Motor neuron (in vitro differentiated cells): Measurements from ENCODE around the gene TMCO4. TPM values are rescaled to one million over a fixed set of nuclear protein-coding genes. Genes with fewer than 3 reads are reported as not detected.

Experiments used
- ATAC-seq, 8 experiments: fragments of 200-7000 bp; cut with Tn5 transposase; replicated peaks in 6 of 8; 2 replicates each; pipeline ENCODE4 v1.8.0; 2021; ENCODE audit warnings: mild to moderate bottlenecking in 8 of 8, moderate library complexity in 8 of 8
- H3K27ac ChIP-seq, 2 donors: fragments of 250-450 bp; sonication (Bioruptor Pico); 2 replicates each; pipeline ENCODE4 v1.9.0; 2021; ENCODE audit warnings: antibody characterized with exemption in 2 of 2, mild to moderate bottlenecking in 2 of 2, moderate library complexity in 1 of 2
- H3K4me1 ChIP-seq, 2 donors: fragments of 250-450 bp; sonication (Bioruptor Pico); replicated peaks in 1 of 2; 2 replicates each; pipeline ENCODE4 v1.6.1; 2021; ENCODE audit warnings: antibody characterized with exemption in 2 of 2, mild to moderate bottlenecking in 2 of 2, moderate library complexity in 1 of 2
- H3K4me3 ChIP-seq, 5 donors: fragments of 250-450 bp; sonication (Bioruptor Pico); 2 replicates each; pipeline ENCODE4 v1.9.0; 2021; ENCODE audit warnings: antibody characterized with exemption in 5 of 5, mild to moderate bottlenecking in 5 of 5, moderate library complexity in 4 of 5
- WGBS, 10 experiments: fragments of 450-650 bp; shearing (Covaris generic); methylation state at CpG; one replicate each; pipeline ENCODE4 v1.0.0; 2022; 5-methylcytosine and 5-hydroxymethylcytosine counted together
- in situ Hi-C, 9 experiments: fragments of 400-800 bp; cut with MboI; loops; one replicate each; pipeline ENCODE4 v1.15.0; 2021; ENCODE audit warnings: low sequenced_read_pairs in 9 of 9, low pct_unique_long_range_greater_than_20kb in 2 of 9; ENCODE audit not compliant: unreplicated experiment in 9 of 9
- total RNA-seq, 8 experiments: library from RNA; unstranded; fragments of 300-600 nt; gene quantifications; 2 replicates each; pipeline versions ENCODE4 v1.2.3 to v1.2.4, GENCODE V29; 2022

Gene TMCO4
- total RNA-seq, 8 experiments from 2014 or later: 0.14 to 12.3 (median 0.69) TPM

DNA sequence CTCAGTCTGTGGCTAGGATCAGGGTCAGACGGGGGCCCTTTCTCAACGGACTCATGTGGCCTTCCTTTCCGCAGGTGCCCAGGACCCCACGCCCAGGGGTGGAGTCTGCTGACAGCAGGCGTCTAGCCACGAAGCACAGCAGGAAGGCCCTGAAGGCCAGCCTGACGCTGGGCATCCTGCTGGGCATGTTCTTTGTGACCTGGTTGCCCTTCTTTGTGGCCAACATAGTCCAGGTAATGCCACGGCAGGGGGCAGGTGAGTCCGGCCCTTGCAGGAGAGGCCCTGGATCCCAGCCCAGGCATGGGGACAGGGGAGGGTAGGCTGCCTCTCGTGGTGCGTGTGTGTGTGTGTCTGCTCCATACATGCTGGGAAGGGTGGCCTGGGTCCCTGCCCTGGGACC lies 121.2 kb downstream of the TMCO4 start:
- in situ Hi-C loops: no loop called here
- Histone ChIP-seq H3K4me1 (peaks cover 8 to 10% of the 10 kb centered on the region in 2 donors), H3K4me3 (no peak overlapping the region), H3K27ac (no peak overlapping the region)
- WGBS, 10 experiments: 40 to 100% (median 69%) methylated on average over 1 to 7 of the region's 11 CpGs; no CpG with 5 or more reads in 3 of the 10 experiments
- ATAC-seq: no peak

DNA sequence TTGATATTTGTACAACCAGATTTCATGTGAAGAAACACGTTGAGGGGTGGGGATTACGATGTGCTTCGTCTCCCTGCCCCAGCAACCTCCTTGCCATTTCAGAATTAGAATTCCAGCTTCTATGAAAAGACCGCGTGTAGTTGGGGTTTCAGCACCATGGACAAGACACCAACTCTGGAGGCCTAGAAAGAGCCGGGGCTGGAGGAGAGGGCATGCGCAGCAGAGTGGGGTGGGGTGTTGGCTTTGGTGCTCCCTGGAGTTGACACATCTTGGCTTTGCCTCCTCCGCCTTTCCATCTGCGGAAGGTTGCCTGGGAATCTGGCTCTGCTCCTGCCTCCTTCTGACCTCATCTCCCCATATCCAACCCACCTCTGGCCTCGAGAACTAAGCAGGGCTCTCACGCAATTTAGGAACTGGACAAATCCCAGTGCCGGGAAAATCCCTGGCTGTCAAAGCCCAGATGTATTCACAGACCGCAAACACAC lies 123.2 kb downstream of the TMCO4 start:
- in situ Hi-C loops: no loop called here
- Histone ChIP-seq H3K27ac (no peak overlapping the region), H3K4me1 (no peaks in the 10 kb centered on the region), H3K4me3 (no peak overlapping the region)
- WGBS, 10 experiments: 0 to 20% (median 13%) methylated on average over 7 to 11 of the region's 13 CpGs; no CpG with 5 or more reads in 4 of the 10 experiments
- peak in 7 of 8 experiments; percentile 22 to 97 (median 53) for ATAC-seq

DNA sequence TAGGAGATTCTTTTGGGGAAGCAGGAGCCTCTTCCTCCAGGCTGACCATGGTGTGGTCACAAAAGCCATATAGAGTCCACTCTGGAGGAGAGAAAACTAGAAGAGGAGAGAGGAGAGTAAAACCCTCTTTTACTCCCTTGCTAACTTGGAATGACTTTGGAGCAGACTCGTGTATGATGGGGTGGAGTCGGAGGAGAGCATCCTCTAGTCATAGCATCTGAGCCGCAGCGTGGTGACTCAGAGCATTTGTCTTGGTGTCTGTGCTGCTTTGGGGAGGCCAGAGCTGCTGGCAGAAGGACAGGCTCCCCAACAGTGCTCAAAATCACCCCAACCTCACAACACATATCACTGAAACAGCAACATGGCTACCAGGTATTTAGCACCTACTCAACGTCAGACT lies 123.9 kb downstream of the TMCO4 start:
- no peak for ATAC-seq
- no peaks in the 10 kb centered on the region for H3K4me1 ChIP-seq
- no peak overlapping the region for H3K27ac ChIP-seq
- 0 to 71% (median 59%) methylated on average over 1 to 5 of the region's 5 CpGs; no CpG with 5 or more reads in 3 of the 10 experiments for WGBS, 10 experiments
- in situ Hi-C loops: no loop called here
- no peak overlapping the region for H3K4me3 ChIP-seq

DNA sequence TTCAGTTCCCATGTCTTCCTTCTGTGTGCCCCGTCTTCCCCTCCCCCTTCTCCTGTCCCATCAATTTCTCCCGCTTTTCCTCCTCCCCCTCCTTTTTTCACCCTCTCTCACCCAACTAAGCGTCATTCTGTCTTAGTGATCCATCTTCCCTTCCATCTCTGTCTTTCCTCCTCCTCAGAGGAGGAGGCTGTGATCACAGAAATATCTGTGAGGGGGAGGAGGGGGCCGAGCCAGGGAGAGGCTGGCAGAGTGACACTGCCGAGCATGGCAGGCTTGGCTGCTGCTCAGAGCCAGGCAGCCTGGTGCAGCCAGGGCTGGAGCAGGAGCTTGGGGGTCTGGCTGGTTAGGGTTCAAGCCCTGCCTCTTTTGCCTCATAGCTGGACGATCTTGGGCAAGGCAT lies 127.5 kb downstream of the TMCO4 start:
- ATAC-seq: no peak
- in situ Hi-C loops: loop anchor here in 3 of 9 experiments (25.0 kb wide), 4 partner anchors 285 to 785 kb away; partner anchors contain the start of gene ALDH4A1 (in 1 of the 3)
- H3K4me1 ChIP-seq: no peaks in the 10 kb centered on the region
- WGBS, 10 experiments: 0 to 38% (median 17%) methylated on average over 1 to 4 of the region's 6 CpGs; no CpG with 5 or more reads in 5 of the 10 experiments
- H3K4me3 ChIP-seq: no peak overlapping the region
- no peak overlapping the region for H3K27ac ChIP-seq

DNA sequence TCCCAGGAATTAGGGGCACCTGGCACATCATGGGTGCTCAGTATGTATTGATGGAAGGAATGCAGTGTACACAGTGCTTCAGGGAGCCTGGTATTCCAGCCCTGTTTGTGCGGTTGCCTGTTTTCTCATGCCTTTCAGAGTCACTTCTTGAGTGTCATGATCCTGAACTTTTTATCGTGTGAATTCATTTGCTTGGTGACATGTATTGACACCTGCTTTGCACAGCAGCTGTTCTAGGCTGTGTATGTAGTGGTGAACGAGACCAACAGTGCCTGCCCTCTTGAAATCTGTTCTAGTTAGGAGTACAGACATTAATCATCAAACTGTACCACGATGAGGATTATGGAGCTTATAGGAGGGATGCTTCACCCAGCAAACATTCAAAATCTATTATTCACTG lies 128.9 kb downstream of the TMCO4 start:
- in situ Hi-C loops: loop anchor here in 3 of 9 experiments (25.0 kb wide), 4 partner anchors 283 to 783 kb away; partner anchors contain the start of gene ALDH4A1 (in 1 of the 3)
- Histone ChIP-seq H3K4me1 (no peaks in the 10 kb centered on the region), H3K27ac (no peak overlapping the region), H3K4me3 (no peak overlapping the region)
- 0 to 67% (median 39%) methylated on average over 1 to 4 of the region's 4 CpGs; no CpG with 5 or more reads in 2 of the 10 experiments for whole genome bisulfite sequencing, 10 experiments
- ATAC-seq: no peak

DNA sequence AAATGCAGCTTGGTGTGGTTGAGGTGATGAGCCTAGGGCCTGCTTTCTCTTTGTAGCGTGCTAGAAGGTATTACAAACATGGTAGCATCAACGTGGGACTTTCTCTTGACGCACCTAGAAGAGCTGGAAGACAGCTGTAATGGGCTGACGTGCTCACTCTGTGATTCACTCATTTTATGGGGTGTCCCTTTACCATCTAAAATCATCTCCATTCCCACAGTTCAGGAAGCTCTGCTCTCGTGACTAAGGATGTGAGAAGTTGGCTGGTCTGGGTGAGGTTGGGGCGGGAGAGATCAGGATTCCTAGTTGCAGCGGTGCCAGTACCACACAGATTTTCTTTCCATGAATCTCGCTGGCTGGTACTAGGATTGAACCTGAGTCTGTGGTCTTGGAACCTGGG lies 130.8 kb downstream of the TMCO4 start:
- no peaks in the 10 kb centered on the region for H3K4me1 ChIP-seq
- ATAC-seq: no peak
- WGBS, 10 experiments: 38 to 86% (median 72%) methylated on average over 1 to 6 of the region's 8 CpGs; no CpG with 5 or more reads in 1 of the 10 experiments
- no peak overlapping the region for H3K27ac ChIP-seq
- H3K4me3 ChIP-seq: no peak overlapping the region
- in situ Hi-C loops: loop anchor here in 3 of 9 experiments (25.0 kb wide), 4 partner anchors 282 to 782 kb away; partner anchors contain the start of gene ALDH4A1 (in 1 of the 3)

DNA sequence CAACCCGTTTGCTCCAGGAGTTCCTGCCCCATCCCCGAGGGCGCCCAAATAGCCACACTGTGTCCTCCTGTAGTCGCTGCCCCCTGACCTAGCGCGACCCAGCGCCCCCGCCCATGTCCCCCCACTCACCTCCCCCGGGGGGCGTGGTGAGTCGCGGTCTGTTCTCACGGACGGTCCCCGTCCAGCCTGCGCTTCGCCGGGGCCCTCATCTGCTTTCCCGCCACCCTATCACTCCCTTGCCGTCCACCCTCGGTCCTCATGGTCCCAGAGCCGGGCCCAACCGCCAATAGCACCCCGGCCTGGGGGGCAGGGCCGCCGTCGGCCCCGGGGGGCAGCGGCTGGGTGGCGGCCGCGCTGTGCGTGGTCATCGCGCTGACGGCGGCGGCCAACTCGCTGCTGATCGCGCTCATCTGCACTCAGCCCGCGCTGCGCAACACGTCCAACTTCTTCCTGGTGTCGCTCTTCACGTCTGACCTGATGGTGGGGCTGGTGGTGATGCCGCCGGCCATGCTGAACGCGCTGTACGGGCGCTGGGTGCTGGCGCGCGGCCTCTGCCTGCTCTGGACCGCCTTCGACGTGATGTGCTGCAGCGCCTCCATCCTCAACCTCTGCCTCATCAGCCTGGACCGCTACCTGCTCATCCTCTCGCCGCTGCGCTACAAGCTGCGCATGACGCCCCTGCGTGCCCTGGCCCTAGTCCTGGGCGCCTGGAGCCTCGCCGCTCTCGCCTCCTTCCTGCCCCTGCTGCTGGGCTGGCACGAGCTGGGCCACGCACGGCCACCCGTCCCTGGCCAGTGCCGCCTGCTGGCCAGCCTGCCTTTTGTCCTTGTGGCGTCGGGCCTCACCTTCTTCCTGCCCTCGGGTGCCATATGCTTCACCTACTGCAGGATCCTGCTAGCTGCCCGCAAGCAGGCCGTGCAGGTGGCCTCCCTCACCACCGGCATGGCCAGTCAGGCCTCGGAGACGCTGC lies 133.9 kb downstream of the TMCO4 start:
- 0 to 81% (median 57%) methylated on average over 4 to 22 of the region's 84 CpGs; no CpG with 5 or more reads in 4 of the 10 experiments for WGBS, 10 experiments
- H3K27ac ChIP-seq: no peak overlapping the region
- ATAC-seq: peak in 4 of 8 experiments; percentile 5 to 25 (median 21)
- no peaks in the 10 kb centered on the region for H3K4me1 ChIP-seq
- in situ Hi-C loops: loop anchor here in 3 of 9 experiments (25.0 kb wide), 4 partner anchors 278 to 778 kb away; partner anchors contain the start of gene ALDH4A1 (in 1 of the 3)
- H3K4me3 ChIP-seq: peak overlapping the region in 1 of 5 donors; percentile 34

DNA sequence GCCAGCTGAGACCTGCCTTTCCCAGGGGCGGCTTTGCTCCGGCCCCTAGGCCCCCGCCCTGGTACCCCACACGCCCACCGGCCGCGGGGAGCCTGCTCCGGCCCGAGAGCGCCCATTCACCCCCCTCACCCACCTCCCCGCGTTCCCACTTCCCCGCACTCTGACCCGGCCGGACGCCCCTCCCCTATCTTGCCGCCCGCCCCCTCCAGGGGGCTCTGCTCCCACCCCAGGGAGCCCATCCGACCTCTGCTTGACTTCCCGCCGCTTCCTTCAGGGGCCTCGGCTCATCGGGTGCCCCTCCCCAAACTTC lies 134.6 kb downstream of the TMCO4 start:
- in situ Hi-C loops: loop anchor here in 3 of 9 experiments (25.0 kb wide), 4 partner anchors 278 to 778 kb away; partner anchors contain the start of gene ALDH4A1 (in 1 of the 3)
- no peak for ATAC-seq
- Histone ChIP-seq H3K4me1 (no peaks in the 10 kb centered on the region), H3K4me3 (peak overlapping the region; percentile 29 to 46 (median 34)), H3K27ac (no peak overlapping the region)
- no CpG with 5 or more reads among the region's 23 CpGs for WGBS, 10 experiments

DNA sequence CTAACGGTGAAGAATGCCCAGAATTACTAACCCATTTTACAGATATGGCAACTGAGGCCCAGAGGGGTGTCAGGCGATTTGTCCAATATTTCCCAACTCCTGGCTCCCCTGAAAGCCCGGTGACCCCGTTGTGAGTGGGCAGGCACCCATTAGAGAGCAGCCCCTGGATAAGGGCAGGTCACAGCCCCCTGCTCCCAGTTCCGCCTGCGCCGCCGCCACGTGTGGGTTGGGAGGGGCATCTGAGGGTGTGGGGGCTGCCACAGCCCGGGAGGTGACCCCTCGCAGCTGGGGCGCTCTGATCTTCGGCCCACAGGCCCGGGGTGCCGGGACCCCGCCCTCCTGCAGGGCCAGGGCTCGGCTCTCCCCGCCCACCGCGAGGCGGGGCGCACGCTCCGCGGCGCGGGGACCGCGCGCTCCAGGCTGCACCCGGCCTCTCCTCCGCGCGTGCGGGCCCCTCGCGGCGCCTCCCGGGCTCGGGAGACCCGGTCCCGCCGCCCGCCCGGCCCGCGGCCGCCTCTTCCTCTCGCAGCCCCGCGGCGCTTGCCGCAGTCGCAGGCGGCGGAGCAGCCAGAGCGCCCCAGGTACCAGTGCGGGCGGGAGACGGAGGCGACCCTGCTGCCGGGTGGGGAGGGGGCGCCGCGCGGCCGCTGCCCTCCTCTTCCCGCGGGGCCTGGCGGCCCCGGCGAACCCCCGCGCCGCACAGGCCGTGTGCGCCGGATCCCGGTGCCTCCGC lies 135.1 kb downstream of the TMCO4 start, which contains the start of gene HTR6:
TSS of gene HTR6 (plus strand) at position 423 of the 733 bp plus-strand sequence. CDS start 879 bp downstream, outside the sequence.
- WGBS, 10 experiments: 4 to 88% (median 17%) methylated on average over 1 to 8 of the region's 80 CpGs; no CpG with 5 or more reads in 4 of the 10 experiments
- Histone ChIP-seq H3K4me1 (peaks cover 0 to under 1% of the 10 kb centered on the region in 2 donors), H3K4me3 (peak within 1 kb of the TSS; percentile 29 to 46 (median 34)), H3K27ac (no peak within 1 kb of the TSS)
- peak; percentile 3 to 67 (median 52) for ATAC-seq
- in situ Hi-C loops: loop anchor here in 3 of 9 experiments (25.0 kb wide), 4 partner anchors 277 to 777 kb away; partner anchors contain the start of gene ALDH4A1 (in 1 of the 3)

DNA sequence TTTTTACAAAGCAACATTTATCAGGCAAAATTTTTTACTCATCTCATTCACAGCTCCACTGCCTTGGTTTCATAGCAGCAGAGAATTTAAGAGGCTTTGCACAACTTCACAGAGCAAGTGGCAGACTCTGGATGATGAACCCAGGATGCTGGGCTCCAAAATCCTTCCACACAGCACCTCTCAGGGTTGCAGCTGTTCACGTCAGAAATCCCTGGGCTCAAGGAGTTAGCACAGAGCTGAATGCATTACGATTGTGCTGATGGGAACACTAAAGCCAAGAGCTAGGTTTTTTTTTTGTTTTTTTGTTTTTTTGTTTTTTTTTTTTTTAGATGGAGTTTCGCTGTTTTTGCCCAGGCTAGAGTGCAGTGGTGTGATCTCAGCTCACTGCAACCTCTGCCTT lies 137.4 kb downstream of the TMCO4 start:
- Histone ChIP-seq H3K4me3 (no peak overlapping the region), H3K27ac (no peak overlapping the region), H3K4me1 (peaks cover 3 to 7% of the 10 kb centered on the region in 2 donors)
- in situ Hi-C loops: loop anchor here in 3 of 9 experiments (25.0 kb wide), 4 partner anchors 275 to 775 kb away; partner anchors contain the start of gene ALDH4A1 (in 1 of the 3)
- 17 to 100% (median 53%) methylated on average over 1 to 3 of the region's 3 CpGs; no CpG with 5 or more reads in 1 of the 10 experiments for WGBS, 10 experiments
- ATAC-seq: no peak

DNA sequence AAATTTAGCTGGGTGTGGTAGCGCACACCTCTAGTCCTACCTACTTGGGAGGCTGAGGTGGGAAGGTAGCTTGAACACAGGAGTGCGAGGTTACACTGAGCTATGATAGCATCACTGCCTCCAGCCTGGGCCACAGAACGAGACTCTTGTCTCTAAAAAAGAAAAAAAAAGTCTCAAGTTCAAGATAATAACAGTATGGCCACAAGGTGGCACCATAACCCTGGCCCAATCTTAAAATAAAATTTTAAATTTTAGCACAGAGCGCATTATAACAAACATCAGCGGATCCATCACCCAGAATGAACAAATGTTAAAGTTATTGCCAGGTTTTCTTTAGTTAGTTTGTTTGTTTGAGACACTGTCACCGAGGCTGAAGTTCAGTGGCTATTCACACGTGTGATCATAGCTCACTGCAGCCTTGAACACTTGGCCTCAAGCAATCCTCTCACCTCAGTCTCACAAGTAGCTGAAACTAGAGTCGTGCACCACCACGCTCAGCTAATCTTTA lies 137.9 kb downstream of the TMCO4 start:
- Histone ChIP-seq H3K27ac (no peak overlapping the region), H3K4me3 (no peak overlapping the region), H3K4me1 (peaks cover 7 to 13% of the 10 kb centered on the region in 2 donors)
- in situ Hi-C loops: loop anchor here in 3 of 9 experiments (25.0 kb wide), 4 partner anchors 274 to 774 kb away; partner anchors contain the start of gene ALDH4A1 (in 1 of the 3)
- ATAC-seq: no peak
- WGBS, 10 experiments: 0 to 16% (median 4%) methylated on average over 4 to 9 of the region's 9 CpGs

DNA sequence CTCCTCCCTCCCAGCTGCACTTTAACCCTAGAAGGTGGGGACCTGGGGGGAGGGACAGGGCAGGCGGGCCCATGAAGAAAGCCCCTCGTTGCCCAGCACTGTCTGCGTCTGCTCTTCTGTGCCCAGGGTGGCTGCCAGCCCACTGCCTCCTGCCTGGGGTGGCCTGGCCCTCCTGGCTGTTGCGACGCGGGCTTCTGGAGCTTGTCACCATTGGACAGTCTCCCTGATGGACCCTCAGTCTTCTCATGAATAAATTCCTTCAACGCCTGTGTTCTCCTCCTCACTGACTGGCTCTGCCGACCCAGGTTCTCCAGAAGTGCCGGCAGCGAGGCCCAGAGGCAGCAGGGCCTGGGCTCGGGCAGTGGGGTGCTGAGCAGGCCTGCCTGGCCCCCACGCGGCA lies 141.5 kb downstream of the TMCO4 start:
- peaks cover 7 to 14% of the 10 kb centered on the region in 2 donors for H3K4me1 ChIP-seq
- in situ Hi-C loops: loop anchor here in 3 of 9 experiments (25.0 kb wide), 4 partner anchors 271 to 771 kb away; partner anchors contain the start of gene ALDH4A1 (in 1 of the 3)
- no peak overlapping the region for H3K27ac ChIP-seq
- no peak overlapping the region for H3K4me3 ChIP-seq
- no peak for ATAC-seq
- WGBS, 10 experiments: 86 to 100% (median 95%) methylated on average over 1 to 7 of the region's 13 CpGs; no CpG with 5 or more reads in 6 of the 10 experiments
